Testis (tissue), 3 donors: ENCODE data around the gene SLC51B. TPM values are rescaled to one million over a fixed set of nuclear protein-coding genes. Genes with fewer than 3 reads are reported as not detected.

Experiments used
- DNase-seq: peaks from one replicate; pipeline ENCODE4 v3.0.0-alpha.2; 2019
- H3K27ac ChIP-seq, 2 donors: fragments of 200-600 bp; sonication (generic); one replicate each; pipeline ENCODE4 v1.5.1; 2019
- H3K27me3 ChIP-seq: fragments of 200-600 bp; sonication (generic); one replicate; pipeline ENCODE4 v1.5.1; 2019
- H3K36me3 ChIP-seq: fragments of 200-600 bp; sonication (generic); one replicate; pipeline ENCODE4 v1.5.1; 2017; ENCODE audit warnings: low read depth; ENCODE audit errors: missing control alignments
- H3K4me1 ChIP-seq: fragments of 200-600 bp; sonication (generic); one replicate; pipeline ENCODE4 v1.5.1; 2019
- H3K4me3 ChIP-seq, 2 donors: fragments of 200-600 bp; sonication (generic); one replicate each; pipeline ENCODE4 v1.5.1; 2017 to 2019
- H3K9me3 ChIP-seq: fragments of 200-600 bp; sonication (generic); one replicate; pipeline ENCODE4 v1.5.1; 2017
- CTCF ChIP-seq, 3 experiments: fragments of 450-650 bp in 2 of 3; fragments of 200-600 bp in 1 of 3; sonication (generic) in 1 of 3; IDR thresholded peaks; one replicate each; pipeline ENCODE4 v1.5.1; 2016 to 2019; ENCODE audit warnings: antibody characterized with exemption in 3 of 3, mild to moderate bottlenecking in 2 of 3, moderate library complexity in 1 of 3
- POLR2A ChIP-seq: fragments of 450-650 bp; IDR thresholded peaks from one replicate; pipeline ENCODE4 v1.6.1; 2017; ENCODE audit warnings: antibody characterized with exemption, mild to moderate bottlenecking, moderate library complexity
- WGBS, 2 donors: methylation state at CpG; one replicate each; pipeline ENCODE4 v1.1.5; 2018; 5-methylcytosine and 5-hydroxymethylcytosine counted together
- intact Hi-C: fragments of 100-400 bp; cut with DNase I; formaldehyde crosslinking; loops from one replicate; pipeline ENCODE4 v1.15.1; 2023; ENCODE audit warnings: low total_unique reads
- polyA plus RNA-seq: library from polyadenylated mRNA; stranded (reverse); fragments of 350-450 nt; fragmentation: Illumina TruSeq; extraction: RNeasy Lipid Tissue Mini Kit (QIAGEN cat#74804); gene quantifications from one replicate; pipeline ENCODE4 v1.2.3, GENCODE V29; 2014; ENCODE audit warnings: low read depth, low replicate concordance; ENCODE audit not compliant: insufficient read depth
- total RNA-seq, 2 donors: library from RNA; depleted of rRNA; stranded (reverse); fragments of >200 nt; gene quantifications; one replicate each; pipeline ENCODE4 v1.2.3, GENCODE V29; 2016

The SLC51B gene
- total and polyA plus RNA-seq, 3 donors from 2014 or later = 1.1 to 13.6 (median 3.8) TPM

- H3K27me3 ChIP-seq = no peaks in the 10 kb centered on the region
- H3K9me3 ChIP-seq = no peaks in the 10 kb centered on the region
- no peak overlapping the region for H3K4me3 ChIP-seq
- no peak overlapping the region for H3K27ac ChIP-seq
- intact Hi-C loops = no loop called here
- H3K4me1 ChIP-seq = peaks cover 37% of the 10 kb centered on the region
- no peak for TF ChIP-seq POLR2A
- no peak for TF ChIP-seq CTCF (IDR thresholded peaks at IDR 0.05)
- no peak for DNase-seq
- WGBS, 2 donors = 81 to 82% methylated on average over 9 of the region's 9 CpGs
- H3K36me3 ChIP-seq = no peaks in the 10 kb centered on the region
Measured at GRCh38 chr15:65056106-65056505, 10.9 kb downstream of the SLC51B start.

GRCh38 chr15:65056868-65057548 lies 11.8 kb downstream of the SLC51B start:
- WGBS, 2 donors = 88 to 90% methylated on average over 8 of the region's 8 CpGs
- H3K27me3 ChIP-seq = no peaks in the 10 kb centered on the region
- H3K36me3 ChIP-seq = no peaks in the 10 kb centered on the region
- DNase-seq = no peak
- H3K27ac ChIP-seq = no peak overlapping the region
- H3K4me3 ChIP-seq = no peak overlapping the region
- intact Hi-C loops = no loop called here
- TF ChIP-seq POLR2A = no peak
- no peak for TF ChIP-seq CTCF (IDR thresholded peaks at IDR 0.05)
- peaks cover 39% of the 10 kb centered on the region for H3K4me1 ChIP-seq
- no peaks in the 10 kb centered on the region for H3K9me3 ChIP-seq

- Histone ChIP-seq H3K27ac (no peak overlapping the region), H3K36me3 (no peaks in the 10 kb centered on the region), H3K4me1 (peaks cover 45% of the 10 kb centered on the region), H3K9me3 (no peaks in the 10 kb centered on the region), H3K4me3 (no peak overlapping the region), H3K27me3 (no peaks in the 10 kb centered on the region)
- intact Hi-C loops = no loop called here
- DNase-seq = no peak
- TF ChIP-seq POLR2A (no peak), CTCF (IDR thresholded peaks at IDR 0.05) (no peak)
- 68 to 80% methylated on average over 7 to 8 of the region's 8 CpGs for WGBS, 2 donors
Measured at GRCh38 chr15:65057549-65057940, 12.4 kb downstream of the SLC51B start.

- WGBS, 2 donors = 66 to 75% methylated on average over 8 to 16 of the region's 16 CpGs
- H3K27me3 ChIP-seq = no peaks in the 10 kb centered on the region
- no peaks in the 10 kb centered on the region for H3K36me3 ChIP-seq
- peaks cover 54% of the 10 kb centered on the region for H3K4me1 ChIP-seq
- H3K4me3 ChIP-seq = no peak overlapping the region
- peak; percentile 59 for DNase-seq
- peak overlapping the region in 1 of 2 donors; percentile 69 for H3K27ac ChIP-seq
- TF ChIP-seq POLR2A (no peak), CTCF (IDR thresholded peaks at IDR 0.05) (no peak)
- no peaks in the 10 kb centered on the region for H3K9me3 ChIP-seq
- intact Hi-C loops = no loop called here
Measured at GRCh38 chr15:65058394-65059368, 13.5 kb downstream of the SLC51B start.
